ENCODE results near the gene MVP. TPM values are rescaled to one million over a fixed set of nuclear protein-coding genes. Genes with fewer than 3 reads are reported as not detected.

Gene MVP
- total and polyA plus RNA-seq, 3 donors from 2014 or later, result 119 to 224 (median 147) TPM

GRCh38 chr16:29837841-29838240, 17.6 kb downstream of the MVP start:
- no peak for TF ChIP-seq CTCF (IDR thresholded peaks at IDR 0.05)
- no peak for TF ChIP-seq POLR2A (IDR thresholded peaks at IDR 0.05)
- intact Hi-C loops (cut with DNase I; ENCODE audit: low total_unique reads), result no loop called here
- no peak overlapping the region for H3K4me3 ChIP-seq
- H3K4me1 ChIP-seq, result peaks cover 13% of the 10 kb centered on the region
- no peak overlapping the region for H3K27ac ChIP-seq
- DNase-seq, result no peak
- no peaks in the 10 kb centered on the region for H3K9me3 ChIP-seq
- no peaks in the 10 kb centered on the region for H3K27me3 ChIP-seq
- 94 to 97% methylated on average over 5 of the region's 5 CpGs for WGBS, 2 donors
- H3K36me3 ChIP-seq (ENCODE audit: low read depth, missing control alignments), result no peaks in the 10 kb centered on the region

GRCh38 chr16:29839822-29840221, 19.6 kb downstream of the MVP start:
- no peaks in the 10 kb centered on the region for H3K27me3 ChIP-seq
- H3K4me1 ChIP-seq, result peaks cover 13% of the 10 kb centered on the region
- H3K9me3 ChIP-seq, result no peaks in the 10 kb centered on the region
- TF ChIP-seq CTCF (IDR thresholded peaks at IDR 0.05) (no peak), POLR2A (IDR thresholded peaks at IDR 0.05) (no peak)
- intact Hi-C loops (cut with DNase I; ENCODE audit: low total_unique reads), result no loop called here
- no peak overlapping the region for H3K27ac ChIP-seq
- H3K4me3 ChIP-seq, result no peak overlapping the region
- peak; percentile 69 for DNase-seq
- 41 to 42% methylated on average over 6 of the region's 6 CpGs for WGBS, 2 donors
- H3K36me3 ChIP-seq (ENCODE audit: low read depth, missing control alignments), result no peaks in the 10 kb centered on the region

- H3K27ac ChIP-seq, result no peak overlapping the region
- intact Hi-C loops (cut with DNase I; ENCODE audit: low total_unique reads), result no loop called here
These were observed 20.0 kb downstream of the MVP start for GRCh38 chr16:29840240-29840639.

GRCh38 chr16:29841631-29842030, 21.4 kb downstream of the MVP start:
- H3K9me3 ChIP-seq, result no peaks in the 10 kb centered on the region
- intact Hi-C loops (cut with DNase I; ENCODE audit: low total_unique reads), result no loop called here
- TF ChIP-seq CTCF (IDR thresholded peaks at IDR 0.05), result no peak
- no peak for TF ChIP-seq POLR2A (IDR thresholded peaks at IDR 0.05)
- H3K4me1 ChIP-seq, result peaks cover 19% of the 10 kb centered on the region
- no peaks in the 10 kb centered on the region for H3K27me3 ChIP-seq
- no peak for DNase-seq
- no peak overlapping the region for H3K4me3 ChIP-seq
- no peak overlapping the region for H3K27ac ChIP-seq
- 95% methylated on average over 23 of the region's 23 CpGs; no CpG with 5 or more reads in 1 of the 2 donors for WGBS, 2 donors
- H3K36me3 ChIP-seq (ENCODE audit: low read depth, missing control alignments), result no peaks in the 10 kb centered on the region

More at GRCh38 chr16:29840240-29840639, 20.0 kb downstream of the MVP start:
- H3K4me3 ChIP-seq, result no peak overlapping the region
- TF ChIP-seq CTCF (IDR thresholded peaks at IDR 0.05), result no peak
- no peak for TF ChIP-seq POLR2A (IDR thresholded peaks at IDR 0.05)
- peaks cover 14% of the 10 kb centered on the region for H3K4me1 ChIP-seq
- 46 to 65% methylated on average over 4 to 10 of the region's 10 CpGs for WGBS, 2 donors
- H3K9me3 ChIP-seq, result no peaks in the 10 kb centered on the region
- H3K27me3 ChIP-seq, result no peaks in the 10 kb centered on the region
- no peaks in the 10 kb centered on the region for H3K36me3 ChIP-seq (ENCODE audit: low read depth, missing control alignments)
- no peak for DNase-seq

- no peak for TF ChIP-seq POLR2A (IDR thresholded peaks at IDR 0.05)
- TF ChIP-seq CTCF (IDR thresholded peaks at IDR 0.05), result no peak
- 92 to 97% methylated on average over 9 of the region's 9 CpGs for WGBS, 2 donors
- Histone ChIP-seq H3K36me3 (ENCODE audit: low read depth, missing control alignments) (no peaks in the 10 kb centered on the region), H3K4me1 (peaks cover 19% of the 10 kb centered on the region), H3K27me3 (no peaks in the 10 kb centered on the region), H3K4me3 (no peak overlapping the region), H3K27ac (no peak overlapping the region), H3K9me3 (no peaks in the 10 kb centered on the region)
- intact Hi-C loops (cut with DNase I; ENCODE audit: low total_unique reads), result no loop called here
- DNase-seq, result no peak
These were observed 22.6 kb downstream of the MVP start for GRCh38 chr16:29842732-29843346.
